ENCODE results near the gene DNAI2.

DNA sequence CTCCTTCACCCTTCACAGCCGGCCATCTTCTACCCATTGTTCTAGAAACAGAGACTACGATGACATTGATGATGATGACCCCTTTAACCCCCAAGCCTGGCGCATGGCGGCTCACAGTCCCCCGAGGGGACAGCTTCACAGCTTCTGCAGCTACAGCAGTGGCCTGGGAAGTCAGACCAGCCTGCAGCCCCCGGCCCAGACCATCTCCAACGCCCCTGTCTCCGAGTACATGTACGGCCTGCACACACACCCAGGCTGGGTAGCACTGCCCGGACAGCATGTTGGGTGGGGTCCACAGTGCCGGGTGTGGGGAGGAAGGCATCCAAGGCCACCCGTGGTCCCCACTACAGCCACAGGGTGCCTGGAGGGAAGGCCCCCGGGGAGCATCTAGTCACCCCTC is 21.0 kb upstream of the DNAI2 start:
- TF ChIP-seq FOXM1 (IDR thresholded peaks at IDR 0.05; ENCODE audit: borderline replicate concordance, low read depth), result no peak
- no peak for TF ChIP-seq CREB1 (IDR thresholded peaks at IDR 0.05; ENCODE audit: low read depth)
- no peak for TF ChIP-seq YY1 (IDR thresholded peaks at IDR 0.05; ENCODE audit: low read depth)
- TF ChIP-seq TAF1 (IDR thresholded peaks at IDR 0.05; ENCODE audit: low read depth), result no peak
- no peak for TF ChIP-seq ZBTB7A (IDR thresholded peaks at IDR 0.05; ENCODE audit: low read depth)

Measured in Ishikawa (cell line).